ENCODE measurements around the gene CDH1.

Gene CDH1

DNA sequence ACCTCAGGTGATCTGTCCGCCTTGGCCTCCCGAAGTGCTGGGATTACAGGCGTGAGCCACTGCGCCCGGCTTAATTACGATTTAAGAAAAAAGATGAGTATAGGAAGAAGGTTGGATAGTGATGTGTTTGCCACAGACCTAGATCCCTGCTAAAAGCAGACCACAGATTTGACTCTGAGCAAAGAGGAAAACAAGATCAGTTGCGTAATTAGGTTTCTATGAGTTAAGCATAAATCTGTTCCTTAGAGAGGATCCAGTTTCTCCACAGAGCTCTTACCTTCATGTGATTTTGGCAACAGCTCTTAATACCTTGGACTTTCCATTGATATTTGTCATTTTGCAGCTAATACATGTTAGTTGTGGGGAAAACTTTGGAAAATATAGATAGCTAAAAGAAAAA is 31.1 kb downstream of the CDH1 start:
- no peak overlapping the region for H3K4me3 ChIP-seq (ENCODE audit: low read length)
- H3K9me3 ChIP-seq (ENCODE audit: insufficient read depth, low read depth, low read length): no peaks in the 10 kb centered on the region
- peaks cover 31% of the 10 kb centered on the region for H3K36me3 ChIP-seq (ENCODE audit: insufficient read depth, low read depth, low read length)
- H3K4me1 ChIP-seq (ENCODE audit: insufficient read depth, low read length): peaks cover 16% of the 10 kb centered on the region
- H3K27me3 ChIP-seq (ENCODE audit: insufficient read depth, low read length): no peaks in the 10 kb centered on the region
- H3K9ac ChIP-seq (ENCODE audit: low read depth, low read length): no peak overlapping the region
- no peak overlapping the region for H3K27ac ChIP-seq (ENCODE audit: low read length)

DNA sequence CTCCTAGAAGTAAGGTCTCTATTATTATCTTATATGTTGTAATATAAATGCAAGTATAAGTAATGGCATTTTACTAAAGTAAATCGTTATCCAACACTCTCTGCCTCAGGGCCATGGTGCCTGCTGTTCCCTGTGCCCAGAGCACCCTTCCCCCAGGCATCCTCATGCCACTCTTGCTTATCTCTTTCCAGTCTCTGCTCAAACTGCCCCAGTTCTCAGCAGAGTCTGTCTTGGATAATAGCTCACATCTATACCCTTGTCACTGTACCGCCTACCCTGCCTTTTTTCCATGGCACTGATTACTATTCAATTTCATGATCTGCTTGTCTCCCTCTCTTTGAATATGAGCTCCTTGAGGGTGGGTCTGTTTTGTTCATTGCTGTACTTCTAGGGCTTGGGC is 31.7 kb downstream of the CDH1 start:
- Histone ChIP-seq H3K9ac (ENCODE audit: low read depth, low read length) (no peak overlapping the region), H3K36me3 (ENCODE audit: insufficient read depth, low read depth, low read length) (peaks cover 31% of the 10 kb centered on the region), H3K27ac (ENCODE audit: low read length) (no peak overlapping the region), H3K4me1 (ENCODE audit: insufficient read depth, low read length) (peaks cover 12% of the 10 kb centered on the region), H3K27me3 (ENCODE audit: insufficient read depth, low read length) (no peaks in the 10 kb centered on the region), H3K4me3 (ENCODE audit: low read length) (no peak overlapping the region), H3K9me3 (ENCODE audit: insufficient read depth, low read depth, low read length) (no peaks in the 10 kb centered on the region)

DNA sequence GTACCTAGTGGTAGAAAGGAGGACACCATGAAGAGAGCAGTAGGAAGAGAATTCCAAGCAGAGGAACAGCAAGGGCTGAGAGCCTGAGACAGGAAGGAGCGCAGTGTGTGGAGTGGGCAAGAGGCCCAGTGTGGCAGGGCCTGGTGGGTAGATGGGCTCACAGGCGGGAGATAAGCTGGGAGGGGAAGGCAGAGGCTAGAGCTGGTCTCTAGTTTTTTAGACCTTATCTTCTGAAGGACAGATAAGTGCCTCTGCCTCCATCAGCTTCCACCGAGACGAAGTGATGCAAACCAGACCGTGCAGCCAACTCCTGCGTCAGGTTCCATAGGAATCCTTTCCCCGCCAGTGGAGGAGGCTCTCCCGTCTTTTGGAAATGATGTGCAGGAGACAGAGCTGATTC is 33.6 kb downstream of the CDH1 start:
- H3K9me3 ChIP-seq (ENCODE audit: insufficient read depth, low read depth, low read length): no peaks in the 10 kb centered on the region

DNA sequence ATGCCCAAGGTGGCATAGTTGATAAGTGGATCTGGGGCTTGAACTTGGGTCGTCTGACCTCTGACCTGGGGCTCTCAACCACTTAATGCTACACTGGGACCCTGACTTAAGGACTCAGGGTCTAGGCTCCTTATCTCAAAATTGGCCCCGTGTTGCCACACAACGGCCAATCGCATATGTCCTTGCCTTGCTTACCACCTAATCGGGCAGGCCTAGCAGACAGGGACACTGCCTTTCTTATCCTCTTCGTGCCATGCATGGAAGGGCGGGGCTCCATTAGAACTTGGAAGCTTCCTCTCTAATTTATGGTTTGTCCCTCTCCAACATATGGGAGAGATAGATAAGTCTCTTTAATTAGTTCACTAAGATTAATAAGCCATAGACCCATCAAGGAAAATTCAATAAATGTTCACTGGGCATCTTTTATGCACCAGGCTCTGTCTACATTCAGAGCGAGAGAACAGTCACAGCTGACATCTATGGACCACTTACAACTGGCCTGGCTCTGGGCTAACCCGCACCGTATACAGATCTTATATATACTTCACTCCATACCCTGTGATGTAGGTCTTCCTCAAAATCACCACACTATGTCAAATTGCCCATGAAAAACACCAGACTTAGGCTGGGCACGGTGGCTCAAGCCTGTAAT is 35.1 kb downstream of the CDH1 start:
- H3K4me3 ChIP-seq (ENCODE audit: low read length): no peak overlapping the region
- no peak overlapping the region for H3K27ac ChIP-seq (ENCODE audit: low read length)
- peaks cover 23% of the 10 kb centered on the region for H3K36me3 ChIP-seq (ENCODE audit: insufficient read depth, low read depth, low read length)
- H3K9ac ChIP-seq (ENCODE audit: low read depth, low read length): no peak overlapping the region
- no peaks in the 10 kb centered on the region for H3K27me3 ChIP-seq (ENCODE audit: insufficient read depth, low read length)
- 0 out of 2 replicates have a peak, but pooled peaks cover 3% of the 10 kb centered on the region for H3K4me1 ChIP-seq (ENCODE audit: insufficient read depth, low read length)
- no peaks in the 10 kb centered on the region for H3K9me3 ChIP-seq (ENCODE audit: insufficient read depth, low read depth, low read length)

More for the DNA sequence above, 33.6 kb downstream of the CDH1 start:
- Histone ChIP-seq H3K27ac (ENCODE audit: low read length) (no peak overlapping the region), H3K4me3 (ENCODE audit: low read length) (no peak overlapping the region), H3K9ac (ENCODE audit: low read depth, low read length) (no peak overlapping the region), H3K36me3 (ENCODE audit: insufficient read depth, low read depth, low read length) (peaks cover 28% of the 10 kb centered on the region), H3K4me1 (ENCODE audit: insufficient read depth, low read length) (no peaks in the 10 kb centered on the region), H3K27me3 (ENCODE audit: insufficient read depth, low read length) (no peaks in the 10 kb centered on the region)

DNA sequence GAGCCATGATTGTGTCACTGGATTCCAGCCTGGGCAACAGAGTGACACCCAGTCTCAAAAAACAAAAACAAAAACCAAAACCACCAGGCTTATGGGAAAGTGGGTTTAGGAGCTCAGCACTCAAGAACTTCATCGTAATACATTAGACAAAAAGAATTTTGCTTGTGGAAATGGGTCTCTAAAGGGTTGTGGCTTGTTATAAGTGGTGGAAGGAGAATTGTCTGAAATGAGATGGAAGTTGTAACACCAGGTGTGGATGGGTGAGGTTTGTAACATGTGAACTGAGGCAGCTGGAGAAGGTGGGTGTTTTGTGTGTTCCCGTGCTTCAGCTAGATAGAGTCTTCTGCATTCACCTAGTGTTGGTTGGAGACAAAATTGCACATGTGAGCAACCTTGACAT is 35.8 kb downstream of the CDH1 start:
- no peak overlapping the region for H3K9ac ChIP-seq (ENCODE audit: low read depth, low read length)
- no peaks in the 10 kb centered on the region for H3K9me3 ChIP-seq (ENCODE audit: insufficient read depth, low read depth, low read length)
- H3K4me3 ChIP-seq (ENCODE audit: low read length): no peak overlapping the region
- H3K36me3 ChIP-seq (ENCODE audit: insufficient read depth, low read depth, low read length): peaks cover 23% of the 10 kb centered on the region
- H3K27me3 ChIP-seq (ENCODE audit: insufficient read depth, low read length): no peaks in the 10 kb centered on the region
- no peak overlapping the region for H3K27ac ChIP-seq (ENCODE audit: low read length)
- H3K4me1 ChIP-seq (ENCODE audit: insufficient read depth, low read length): 0 out of 2 replicates have a peak, but pooled peaks cover 4% of the 10 kb centered on the region

DNA sequence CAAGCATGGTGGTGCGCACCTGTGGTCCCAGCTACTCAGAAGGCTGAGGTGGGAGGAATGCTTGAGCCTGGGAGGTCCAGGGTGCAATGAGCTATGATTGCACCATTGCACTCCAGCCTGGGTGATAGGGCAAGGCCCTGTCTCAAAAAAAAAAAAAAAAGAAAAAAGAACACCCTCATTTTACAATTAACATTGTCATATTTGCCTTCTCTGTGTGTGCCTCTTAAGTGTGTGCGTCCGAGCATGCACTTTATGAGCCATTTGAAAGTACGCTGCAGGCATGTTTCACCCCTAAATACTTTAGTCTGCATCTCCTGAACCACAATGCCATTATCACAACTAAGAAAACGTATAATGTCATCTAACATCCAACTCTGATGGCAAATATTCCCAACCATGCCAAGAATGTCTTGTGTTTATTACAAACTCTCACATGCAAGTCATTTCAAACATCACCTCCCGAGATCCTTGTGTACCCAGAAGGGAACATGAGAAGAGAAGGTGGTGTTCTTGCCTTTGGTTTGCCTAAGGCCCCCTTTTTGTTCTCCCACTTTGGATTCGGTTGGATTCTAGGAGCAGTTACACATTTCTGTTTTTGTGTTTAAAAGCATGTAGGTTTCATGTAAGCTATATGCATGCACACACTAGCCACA is 38.0 kb downstream of the CDH1 start:
- Histone ChIP-seq H3K36me3 (ENCODE audit: insufficient read depth, low read depth, low read length) (peaks cover 26% of the 10 kb centered on the region), H3K9ac (ENCODE audit: low read depth, low read length) (no peak overlapping the region), H3K4me3 (ENCODE audit: low read length) (no peak overlapping the region), H3K27ac (ENCODE audit: low read length) (no peak overlapping the region), H3K9me3 (ENCODE audit: insufficient read depth, low read depth, low read length) (no peaks in the 10 kb centered on the region), H3K27me3 (ENCODE audit: insufficient read depth, low read length) (no peaks in the 10 kb centered on the region), H3K4me1 (ENCODE audit: insufficient read depth, low read length) (peaks cover 16% of the 10 kb centered on the region; the same call in 1 of the 2 replicates)

DNA sequence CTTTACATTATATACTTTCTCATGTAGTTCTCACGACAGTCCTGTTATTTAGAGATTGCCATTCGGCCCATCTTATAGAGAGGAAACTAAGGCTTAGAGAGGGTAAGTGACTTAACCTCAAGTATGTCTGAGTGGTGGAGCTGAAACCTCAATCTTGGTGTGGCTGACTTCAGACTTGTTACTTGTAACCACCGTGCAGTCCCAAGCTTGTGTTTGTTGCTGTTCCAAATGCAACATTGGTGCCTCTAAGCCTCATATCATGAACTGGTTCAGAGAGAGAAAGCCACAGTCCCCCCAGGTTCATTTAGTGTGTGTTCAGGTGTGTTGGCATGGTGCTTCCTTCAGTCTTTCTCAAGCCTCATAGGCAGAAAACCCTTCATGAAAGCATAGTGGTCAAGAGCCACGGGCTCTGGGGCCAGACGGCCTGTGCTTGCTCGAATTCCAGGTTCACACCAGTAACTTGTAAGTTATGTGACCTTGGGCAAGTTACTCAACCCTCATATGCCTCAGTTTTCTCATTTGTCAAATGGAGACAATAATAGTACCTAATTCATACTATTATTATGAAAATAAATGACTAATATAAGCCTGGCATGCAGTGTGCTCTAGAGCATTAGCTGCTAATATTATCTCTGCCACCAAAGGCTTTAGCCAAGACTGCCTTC is 39.9 kb downstream of the CDH1 start:
- Histone ChIP-seq H3K4me3 (ENCODE audit: low read length) (no peak overlapping the region), H3K36me3 (ENCODE audit: insufficient read depth, low read depth, low read length) (peaks cover 23% of the 10 kb centered on the region), H3K9ac (ENCODE audit: low read depth, low read length) (no peak overlapping the region), H3K27me3 (ENCODE audit: insufficient read depth, low read length) (no peaks in the 10 kb centered on the region), H3K27ac (ENCODE audit: low read length) (no peak overlapping the region), H3K9me3 (ENCODE audit: insufficient read depth, low read depth, low read length) (no peaks in the 10 kb centered on the region), H3K4me1 (ENCODE audit: insufficient read depth, low read length) (peaks cover 26% of the 10 kb centered on the region)

DNA sequence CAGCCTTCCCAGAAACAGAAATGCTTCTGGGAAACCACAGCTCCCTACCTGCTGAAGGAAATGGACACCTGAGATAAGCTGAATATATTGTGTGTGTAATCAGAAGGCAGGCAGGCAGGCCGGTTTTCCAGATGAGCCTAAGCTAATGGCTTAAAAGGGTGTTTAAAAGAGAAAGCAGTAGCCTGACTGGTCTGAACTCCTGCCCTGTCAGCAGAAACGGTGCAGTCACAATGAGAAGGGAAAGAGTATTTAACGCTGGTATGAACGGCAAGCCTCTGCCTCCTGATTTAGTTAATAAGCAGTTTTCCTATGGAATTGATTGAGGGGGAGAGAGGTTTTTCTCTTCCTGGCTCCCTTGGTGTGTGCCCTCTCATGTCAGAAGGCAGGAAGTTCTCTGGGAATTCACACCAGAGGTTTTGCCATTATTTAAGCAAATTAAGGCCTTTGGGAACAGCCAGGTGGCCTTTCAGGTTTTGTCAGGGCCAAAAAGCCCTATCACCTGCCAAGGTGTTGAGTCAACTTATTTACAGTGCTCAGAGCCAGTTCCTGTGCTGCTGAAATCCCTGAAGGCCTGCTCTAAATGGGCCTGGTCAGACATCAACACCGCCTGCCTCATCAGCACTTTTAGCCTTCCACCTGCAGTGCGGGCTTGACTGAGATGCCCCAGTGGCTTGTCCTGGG is 41.6 kb downstream of the CDH1 start:
- no peak overlapping the region for H3K4me3 ChIP-seq (ENCODE audit: low read length)
- H3K9ac ChIP-seq (ENCODE audit: low read depth, low read length): peak overlapping the region; percentile 34; the same call in 1 of the 2 replicates
- peaks cover 26% of the 10 kb centered on the region for H3K4me1 ChIP-seq (ENCODE audit: insufficient read depth, low read length)
- H3K9me3 ChIP-seq (ENCODE audit: insufficient read depth, low read depth, low read length): no peaks in the 10 kb centered on the region
- H3K27me3 ChIP-seq (ENCODE audit: insufficient read depth, low read length): no peaks in the 10 kb centered on the region
- H3K36me3 ChIP-seq (ENCODE audit: insufficient read depth, low read depth, low read length): peaks cover 12% of the 10 kb centered on the region
- H3K27ac ChIP-seq (ENCODE audit: low read length): peak overlapping the region; percentile 89

DNA sequence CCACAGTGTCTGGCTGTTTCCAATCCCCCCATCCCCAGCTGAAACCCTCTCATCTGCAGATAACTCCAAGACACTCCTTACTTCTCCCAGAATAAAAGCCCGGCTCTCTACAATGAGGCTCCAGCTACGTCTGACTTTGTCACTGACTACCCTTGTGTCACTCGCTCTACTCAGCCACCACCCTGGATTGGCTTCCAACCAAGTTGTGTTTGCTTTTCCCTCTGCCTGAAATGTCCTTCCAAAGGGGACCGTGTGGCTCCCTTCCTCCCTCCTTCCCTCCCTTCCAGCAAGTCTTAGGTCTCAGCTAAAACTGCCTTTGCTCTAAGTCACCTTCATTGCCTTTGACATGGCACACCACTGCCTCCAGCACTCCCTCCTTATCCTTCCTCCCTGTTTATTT is 42.8 kb downstream of the CDH1 start:
- Histone ChIP-seq H3K36me3 (ENCODE audit: insufficient read depth, low read depth, low read length) (peaks cover 12% of the 10 kb centered on the region), H3K9ac (ENCODE audit: low read depth, low read length) (no peak overlapping the region; the same call in 1 of the 2 replicates), H3K9me3 (ENCODE audit: insufficient read depth, low read depth, low read length) (no peaks in the 10 kb centered on the region), H3K27me3 (ENCODE audit: insufficient read depth, low read length) (no peaks in the 10 kb centered on the region), H3K4me1 (ENCODE audit: insufficient read depth, low read length) (peaks cover 26% of the 10 kb centered on the region), H3K27ac (ENCODE audit: low read length) (no peak overlapping the region), H3K4me3 (ENCODE audit: low read length) (no peak overlapping the region)

DNA sequence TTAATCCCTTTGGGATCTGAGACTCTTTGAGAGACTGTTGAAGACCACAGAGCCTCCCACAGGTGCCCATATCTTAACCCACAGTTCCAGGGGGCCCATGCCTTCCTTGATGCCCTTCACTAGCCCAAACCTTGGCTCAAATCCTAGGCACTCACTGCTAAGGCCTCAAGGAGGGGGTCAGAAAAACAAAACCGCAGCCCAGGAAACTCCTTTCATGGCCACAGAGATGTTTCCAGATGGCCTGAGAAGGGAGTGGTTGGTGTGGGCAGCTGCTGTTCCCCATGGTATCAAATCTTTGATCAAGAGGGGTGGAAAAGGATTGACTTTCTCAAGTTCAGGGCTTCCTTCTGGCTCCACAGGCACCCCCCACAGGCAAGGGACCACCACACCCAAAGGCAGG is 44.7 kb downstream of the CDH1 start:
- Histone ChIP-seq H3K4me1 (ENCODE audit: insufficient read depth, low read length) (peaks cover 26% of the 10 kb centered on the region), H3K27ac (ENCODE audit: low read length) (peak overlapping the region; percentile 53), H3K9ac (ENCODE audit: low read depth, low read length) (no peak overlapping the region), H3K4me3 (ENCODE audit: low read length) (no peak overlapping the region), H3K36me3 (ENCODE audit: insufficient read depth, low read depth, low read length) (peaks cover 18% of the 10 kb centered on the region), H3K27me3 (ENCODE audit: insufficient read depth, low read length) (no peaks in the 10 kb centered on the region), H3K9me3 (ENCODE audit: insufficient read depth, low read depth, low read length) (no peaks in the 10 kb centered on the region)

DNA sequence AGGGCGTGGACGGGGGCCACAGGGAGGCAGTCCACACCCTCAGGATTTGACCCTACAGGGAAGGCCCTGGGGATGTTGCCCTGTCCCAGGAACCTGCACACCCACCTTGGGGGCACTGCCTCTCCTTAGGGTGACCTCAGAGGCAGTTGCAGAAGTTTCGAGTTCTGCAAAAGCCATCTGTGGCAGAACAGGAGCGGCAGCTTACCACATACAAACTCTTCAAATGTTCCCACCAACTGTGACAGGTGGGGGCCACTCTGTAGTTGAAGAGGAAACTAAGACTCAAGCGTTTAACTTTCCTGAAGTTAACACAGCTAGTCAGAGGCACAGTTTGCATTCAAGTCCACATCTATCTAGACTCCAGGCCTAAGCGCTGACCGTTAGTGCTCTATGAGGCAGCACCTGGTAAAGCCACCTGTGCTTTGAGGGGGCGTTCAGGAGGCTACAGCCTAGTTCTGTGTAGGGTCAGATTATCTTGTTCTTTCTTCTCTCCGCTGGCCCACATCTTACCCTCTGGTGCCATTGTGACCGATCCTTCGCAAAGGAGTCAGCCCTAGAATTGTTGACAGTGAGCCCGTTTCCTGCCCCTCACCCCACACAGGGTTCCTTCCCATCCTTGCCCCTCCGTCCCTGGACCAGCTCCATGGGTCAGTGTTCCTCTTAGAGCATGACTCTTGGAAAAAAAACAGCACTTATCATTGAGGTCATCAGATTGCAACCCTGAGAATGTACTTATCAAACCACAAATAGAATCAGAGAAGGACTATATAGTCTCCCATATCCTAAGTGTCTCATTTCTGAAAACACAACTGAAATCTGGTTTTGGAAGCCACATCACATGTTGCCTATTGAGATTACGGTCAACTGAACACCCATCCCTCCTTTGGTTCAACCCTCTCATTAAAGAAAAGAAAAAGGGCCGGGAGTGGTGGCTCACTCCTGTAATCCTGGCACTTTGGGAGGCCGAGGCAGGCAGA is 45.4 kb downstream of the CDH1 start:
- Histone ChIP-seq H3K9ac (ENCODE audit: low read depth, low read length) (no peak overlapping the region), H3K4me3 (ENCODE audit: low read length) (no peak overlapping the region), H3K4me1 (ENCODE audit: insufficient read depth, low read length) (peaks cover 22% of the 10 kb centered on the region), H3K27me3 (ENCODE audit: insufficient read depth, low read length) (no peaks in the 10 kb centered on the region), H3K36me3 (ENCODE audit: insufficient read depth, low read depth, low read length) (peaks cover 18% of the 10 kb centered on the region), H3K27ac (ENCODE audit: low read length) (no peak overlapping the region), H3K9me3 (ENCODE audit: insufficient read depth, low read depth, low read length) (no peaks in the 10 kb centered on the region)
